HG02884 (cell line): ENCODE measurements around the gene NAALADL1.
A peak's percentile ranks its signal among the peaks of the same experiment; 100 is the strongest.
"Not testable (repeated sequence)": the region's sequence is repeated elsewhere in the genome, so short reads cannot be mapped to it uniquely, and the experiment has no call there.

Source experiments
- ATAC-seq: cut with Tn5 transposase; IDR thresholded peaks from one replicate; pipeline ENCODE4 v1.9.1; 2021; ENCODE audit warnings: mild to moderate bottlenecking, moderate library complexity; ENCODE audit not compliant: unreplicated experiment

The NAALADL1 gene

GRCh38 chr11:65055538-65055937, 2.8 kb downstream of the NAALADL1 start:
- no peak for ATAC-seq

DNA sequence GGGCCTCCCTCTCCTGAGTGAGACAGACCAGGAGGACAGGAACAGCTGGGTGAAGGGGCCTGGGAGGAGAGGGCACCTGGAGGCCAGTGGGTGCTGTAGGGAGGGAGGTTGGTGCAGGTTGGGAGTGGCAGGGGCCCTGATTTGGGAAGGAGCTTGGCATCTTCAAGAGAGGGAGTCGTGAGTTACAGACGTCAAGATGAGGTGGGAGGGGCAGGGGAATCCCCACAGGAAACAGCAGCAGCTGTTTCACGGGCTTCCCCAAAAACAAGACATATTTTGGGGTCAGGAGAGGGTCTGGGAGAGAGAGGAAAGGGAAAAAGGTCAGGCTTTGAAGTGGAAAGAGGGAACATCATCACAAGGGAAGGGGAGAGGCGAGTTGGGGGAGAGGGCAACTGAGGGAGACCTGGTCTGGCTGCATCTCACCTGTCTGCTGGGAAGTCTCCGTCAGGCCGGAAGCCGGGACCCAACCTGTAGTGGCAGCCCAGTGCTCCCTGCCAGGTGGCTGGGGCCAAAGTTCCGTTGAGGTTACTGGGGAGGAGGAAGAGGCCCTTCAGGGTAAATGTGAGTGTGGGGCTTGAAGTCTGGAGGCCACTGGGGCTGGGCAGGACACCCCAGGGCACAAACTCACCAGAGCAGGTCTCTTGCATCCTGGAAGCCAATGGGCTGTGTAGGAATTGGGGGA, 4.4 kb downstream of the NAALADL1 start:
- no peak for ATAC-seq

- ATAC-seq, result no peak
These were observed 6.9 kb downstream of the NAALADL1 start for GRCh38 chr11:65051398-65051858.

DNA sequence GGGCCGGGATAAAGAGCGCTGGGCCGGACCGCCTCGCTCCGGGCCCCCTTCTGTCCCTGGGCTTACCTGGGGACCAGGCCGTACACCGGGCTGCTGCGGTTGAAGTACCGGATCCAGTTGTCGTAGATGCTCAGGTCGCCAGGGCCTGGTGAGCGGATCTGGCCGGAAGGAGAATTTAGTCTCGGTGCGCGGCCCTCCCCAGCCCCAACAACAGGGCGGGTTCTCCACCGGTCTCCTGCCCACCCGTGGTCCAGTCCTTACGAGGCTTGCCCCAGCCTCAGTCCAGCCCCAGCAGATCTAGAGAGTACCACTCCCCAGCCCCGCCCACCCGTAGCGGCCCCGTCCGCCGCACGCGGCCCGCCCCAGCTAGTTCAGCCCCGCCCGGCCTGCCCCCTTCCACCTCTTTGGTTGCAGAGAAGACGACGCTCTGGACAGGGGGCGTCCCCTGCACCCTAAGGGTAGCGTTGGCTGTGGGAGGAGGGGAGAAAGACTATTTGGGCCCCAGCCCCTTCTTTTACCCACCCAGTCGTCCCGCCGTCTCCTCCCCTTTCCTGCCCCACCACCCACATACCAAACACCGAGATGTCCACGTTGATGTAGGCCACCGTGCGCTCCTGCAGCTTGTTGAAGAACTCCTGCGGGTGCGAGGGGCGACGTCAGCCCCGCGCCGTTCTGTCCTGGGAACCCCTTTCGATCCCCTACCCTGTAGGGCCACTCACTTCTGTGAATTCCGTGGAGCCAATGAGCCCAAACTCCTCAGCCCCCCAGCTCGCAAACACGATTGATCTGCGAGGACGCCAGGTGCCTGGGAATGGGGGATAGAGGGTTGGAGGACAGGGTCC, 10.6 kb downstream of the NAALADL1 start:
- ATAC-seq, result no peak

DNA sequence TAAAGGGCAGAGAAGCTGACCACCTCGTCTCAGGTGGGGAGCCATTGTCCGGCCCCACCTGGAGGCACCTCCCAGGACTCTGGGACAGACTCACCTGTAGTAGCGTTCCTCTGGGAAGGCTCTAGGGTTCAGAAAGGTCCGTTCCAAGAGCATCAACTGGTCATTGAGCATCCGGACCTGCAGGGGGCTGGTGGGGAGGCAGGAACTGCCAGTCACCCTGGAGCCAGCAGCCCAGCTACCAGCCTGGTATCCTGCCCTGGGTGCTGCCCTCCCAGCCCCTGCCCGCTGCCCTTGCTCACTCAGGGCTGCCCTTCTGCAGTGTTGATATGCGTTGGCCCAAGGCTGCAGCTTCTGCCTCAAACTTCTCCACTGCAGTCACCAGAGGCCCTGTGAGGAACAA, 12.6 kb downstream of the NAALADL1 start:
- no peak for ATAC-seq

GRCh38 chr11:65045061-65045460, 13.3 kb downstream of the NAALADL1 start:
- no peak for ATAC-seq

GRCh38 chr11:65043881-65044501, 14.4 kb downstream of the NAALADL1 start:
- ATAC-seq, result no peak

DNA sequence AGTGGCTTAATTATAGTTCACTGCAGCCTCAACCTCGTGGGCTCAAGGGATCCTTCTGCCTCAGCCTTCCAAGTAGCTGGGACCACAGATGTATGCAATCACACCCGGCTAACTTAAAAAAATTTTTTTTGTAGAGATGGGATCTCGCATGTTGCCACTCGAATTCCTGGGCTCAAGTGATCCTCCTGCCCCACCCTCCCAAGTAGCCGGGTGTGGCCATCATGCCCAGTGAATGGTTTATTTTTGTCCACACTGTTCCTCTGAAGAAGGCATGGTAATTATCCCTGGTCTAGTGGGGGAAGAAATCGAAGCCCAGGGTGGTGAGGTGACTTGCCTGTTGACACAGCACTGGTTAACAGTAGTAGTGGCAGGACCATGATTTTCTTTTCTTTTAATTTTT, 15.5 kb downstream of the NAALADL1 start:
- ATAC-seq, result no peak

DNA sequence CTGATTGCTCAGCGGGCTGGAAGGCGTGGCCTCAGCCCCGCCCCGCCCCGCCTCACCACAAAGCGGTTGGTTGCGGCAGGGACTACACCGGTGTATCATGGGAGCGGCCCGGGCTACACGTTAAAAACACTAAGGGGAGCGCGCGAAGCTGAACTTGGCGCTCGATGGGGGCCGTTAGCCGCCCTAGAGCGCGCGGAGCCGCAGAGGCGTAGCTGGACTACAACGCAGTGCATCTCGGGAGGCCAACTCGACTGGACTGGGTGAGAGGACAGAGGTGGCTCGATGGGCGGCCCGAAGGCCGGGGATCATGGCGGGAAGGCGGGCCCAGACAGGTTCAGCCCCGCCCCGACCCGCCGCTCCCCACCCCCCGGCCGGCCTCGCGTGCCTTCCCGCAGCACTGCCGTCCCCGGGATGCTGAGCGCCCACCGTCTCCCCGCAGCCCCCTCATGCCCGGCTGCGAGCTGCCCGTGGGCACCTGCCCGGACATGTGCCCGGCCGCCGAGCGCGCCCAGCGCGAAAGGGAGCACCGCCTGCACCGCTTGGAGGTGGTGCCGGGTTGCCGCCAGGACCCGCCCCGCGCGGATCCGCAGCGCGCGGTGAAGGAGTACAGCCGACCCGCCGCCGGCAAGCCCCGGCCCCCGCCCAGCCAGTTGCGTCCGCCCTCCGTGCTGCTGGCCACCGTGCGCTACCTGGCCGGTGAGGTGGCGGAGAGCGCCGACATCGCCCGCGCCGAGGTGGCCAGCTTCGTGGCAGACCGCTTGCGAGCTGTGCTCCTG, 17.3 kb downstream of the NAALADL1 start, which contains the start of gene SAC3D1:
TSS of gene SAC3D1 (plus strand) at position 364 of the 776 bp plus-strand sequence. CDS start at position 447, 83 bp downstream.
- ATAC-seq, result peak; percentile 74

GRCh38 chr11:65040520-65040846, 17.9 kb downstream of the NAALADL1 start:
- ATAC-seq, result no peak

GRCh38 chr11:65036931-65037330, 21.4 kb downstream of the NAALADL1 start:
- no peak for ATAC-seq

DNA sequence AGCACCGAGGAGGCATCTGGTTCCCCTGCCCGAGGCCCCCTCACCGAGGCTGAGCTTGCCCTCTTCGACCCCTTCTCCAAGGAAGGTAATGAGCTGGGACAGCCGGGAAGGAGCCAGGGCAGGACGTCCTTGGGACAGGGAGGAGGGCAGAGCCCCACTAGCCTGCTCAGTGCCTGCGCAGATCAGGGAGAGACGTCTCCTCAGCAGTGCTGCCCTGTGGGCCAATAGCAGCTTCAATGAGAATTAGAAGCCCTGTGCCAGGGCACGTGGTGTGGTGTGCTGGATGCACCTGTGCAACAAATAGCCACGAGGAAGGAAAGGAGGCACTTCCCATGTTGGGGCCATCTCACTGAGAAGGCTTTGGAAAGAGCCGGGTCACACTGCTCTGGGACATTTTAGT, 22.8 kb downstream of the NAALADL1 start:
- no peak for ATAC-seq

DNA sequence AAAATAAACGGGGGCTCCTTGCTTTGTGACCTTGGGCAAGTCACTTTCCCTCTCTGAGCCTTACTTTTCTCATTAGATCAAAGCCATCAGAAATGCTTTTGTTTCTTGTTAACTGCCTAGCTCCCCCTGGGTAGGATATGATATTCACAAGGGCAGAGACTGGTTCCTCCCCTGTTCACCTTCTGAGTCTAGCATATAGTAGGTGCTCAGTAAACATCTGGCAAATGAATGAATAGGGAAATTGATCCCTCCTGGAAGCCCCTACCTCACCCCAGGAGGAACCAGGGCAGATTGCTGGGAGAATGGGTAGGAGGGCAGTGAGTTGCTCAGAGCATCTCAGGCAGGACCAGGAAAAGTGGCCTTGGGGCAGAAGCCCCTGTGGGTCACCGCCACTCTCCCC, 23.9 kb downstream of the NAALADL1 start:
- no peak for ATAC-seq

GRCh38 chr11:65032216-65032615, 26.1 kb downstream of the NAALADL1 start:
- ATAC-seq, result no peak

GRCh38 chr11:65027213-65028067, 30.9 kb downstream of the NAALADL1 start, which contains the start of gene SNX15:
TSS of gene SNX15 (plus strand) at chr11:65027439. CDS start at chr11:65027538, 99 bp downstream.
- ATAC-seq, result peak; percentile 84

GRCh38 chr11:65026810-65027209, 31.5 kb downstream of the NAALADL1 start:
- ATAC-seq, result no peak

GRCh38 chr11:65023502-65023901, 34.9 kb downstream of the NAALADL1 start:
- ATAC-seq, result not testable (repeated sequence)

- ATAC-seq, result no peak
These were observed 36.8 kb downstream of the NAALADL1 start for GRCh38 chr11:65021509-65021908.

- no peak for ATAC-seq
These were observed 37.4 kb downstream of the NAALADL1 start for GRCh38 chr11:65021003-65021402.

GRCh38 chr11:65019824-65020223, 38.5 kb downstream of the NAALADL1 start:
- no peak for ATAC-seq
